ENCODE data around the gene USP19.

DNA sequence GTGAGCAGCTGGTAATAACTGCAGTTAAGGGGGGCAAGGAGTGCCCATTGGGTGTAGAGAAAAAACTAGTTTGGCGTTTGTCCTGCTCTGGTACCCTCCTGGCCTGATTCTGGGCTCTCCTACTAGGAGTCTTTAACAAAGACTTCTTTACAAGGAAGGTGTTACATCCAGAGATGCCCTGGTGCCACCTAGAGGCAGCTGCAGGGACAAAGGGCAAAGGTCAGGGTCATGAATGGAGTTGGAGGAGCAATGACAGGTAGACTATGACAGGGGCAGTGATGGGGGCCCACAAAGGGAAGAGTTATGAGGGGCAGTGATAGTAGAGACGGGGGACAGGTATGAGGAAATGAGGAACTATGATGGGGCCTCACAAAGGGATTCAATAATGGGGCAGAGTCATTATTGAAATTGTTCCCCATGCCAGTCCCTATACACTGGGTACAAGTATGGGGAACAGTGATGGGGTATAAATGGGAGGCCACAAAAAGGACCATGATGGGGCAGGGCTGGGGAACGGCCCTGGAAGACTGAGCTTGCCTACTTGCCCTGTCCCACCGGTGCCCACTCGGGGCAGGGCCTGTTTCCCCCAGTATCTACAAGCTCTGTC, 37.6 kb upstream of the USP19 start:
- TF ChIP-seq, protein P1, sequence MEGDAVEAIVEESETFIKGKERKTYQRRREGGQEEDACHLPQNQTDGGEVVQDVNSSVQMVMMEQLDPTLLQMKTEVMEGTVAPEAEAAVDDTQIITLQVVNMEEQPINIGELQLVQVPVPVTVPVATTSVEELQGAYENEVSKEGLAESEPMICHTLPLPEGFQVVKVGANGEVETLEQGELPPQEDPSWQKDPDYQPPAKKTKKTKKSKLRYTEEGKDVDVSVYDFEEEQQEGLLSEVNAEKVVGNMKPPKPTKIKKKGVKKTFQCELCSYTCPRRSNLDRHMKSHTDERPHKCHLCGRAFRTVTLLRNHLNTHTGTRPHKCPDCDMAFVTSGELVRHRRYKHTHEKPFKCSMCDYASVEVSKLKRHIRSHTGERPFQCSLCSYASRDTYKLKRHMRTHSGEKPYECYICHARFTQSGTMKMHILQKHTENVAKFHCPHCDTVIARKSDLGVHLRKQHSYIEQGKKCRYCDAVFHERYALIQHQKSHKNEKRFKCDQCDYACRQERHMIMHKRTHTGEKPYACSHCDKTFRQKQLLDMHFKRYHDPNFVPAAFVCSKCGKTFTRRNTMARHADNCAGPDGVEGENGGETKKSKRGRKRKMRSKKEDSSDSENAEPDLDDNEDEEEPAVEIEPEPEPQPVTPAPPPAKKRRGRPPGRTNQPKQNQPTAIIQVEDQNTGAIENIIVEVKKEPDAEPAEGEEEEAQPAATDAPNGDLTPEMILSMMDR (conservative IDR thresholded peaks at IDR 0.05), result peak; percentile 59
- no peak for TF ChIP-seq EZH2 (IDR thresholded peaks at IDR 0.05; ENCODE audit: low read depth)
